NT2/D1 (cell line): ENCODE data around the gene DDX21.

Source experiments
- YY1 ChIP-seq: IDR thresholded peaks from 2 replicates; pipeline ENCODE4 v1.6.1; 2011; ENCODE audit not compliant: insufficient read length, insufficient read depth
- ZNF274 ChIP-seq: IDR thresholded peaks from 2 replicates; pipeline ENCODE4 v1.6.1; 2011; ENCODE audit warnings: mild to moderate bottlenecking, low read depth, low read length

DNA sequence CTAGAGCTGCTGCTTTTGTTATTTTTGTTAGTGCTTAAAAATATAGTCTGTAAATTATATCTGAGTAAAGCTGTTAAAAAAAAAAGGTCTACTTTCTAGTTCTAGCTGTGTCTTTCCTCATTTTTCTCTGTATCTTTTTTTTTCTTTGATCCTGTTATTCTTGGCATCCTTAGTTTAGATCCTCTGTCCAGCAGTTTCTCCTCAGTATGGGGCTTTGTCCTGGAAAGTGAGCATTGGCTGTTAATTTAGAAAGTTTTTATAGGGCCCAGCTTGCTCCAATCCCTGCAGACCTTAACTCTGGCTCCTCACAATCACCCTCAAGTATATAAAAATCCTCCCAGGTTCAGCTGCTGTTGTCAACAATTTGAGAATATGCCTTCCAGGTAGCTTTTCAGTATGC, 31.4 kb upstream of the DDX21 start:
- no peak for TF ChIP-seq YY1
- no peak for TF ChIP-seq ZNF274
